GM18507 (cell line): ENCODE results near the gene SERF2.
"Not testable (repeated sequence)": the region's sequence is repeated elsewhere in the genome, so short reads cannot be mapped to it uniquely, and the experiment has no call there.

ENCODE experiments used
- DNase-seq: peaks from one replicate; pipeline ENCODE4 v3.0.0; 2011; ENCODE audit warnings: low read depth; ENCODE audit not compliant: insufficient read length; ENCODE audit errors: extremely low spot score
- FAIRE-seq: peaks from 2 replicates; lab custom pipeline; 2011; peaks lifted over from hg19 to GRCh38; lab: Jason Lieb, UNC

The SERF2 gene

DNA sequence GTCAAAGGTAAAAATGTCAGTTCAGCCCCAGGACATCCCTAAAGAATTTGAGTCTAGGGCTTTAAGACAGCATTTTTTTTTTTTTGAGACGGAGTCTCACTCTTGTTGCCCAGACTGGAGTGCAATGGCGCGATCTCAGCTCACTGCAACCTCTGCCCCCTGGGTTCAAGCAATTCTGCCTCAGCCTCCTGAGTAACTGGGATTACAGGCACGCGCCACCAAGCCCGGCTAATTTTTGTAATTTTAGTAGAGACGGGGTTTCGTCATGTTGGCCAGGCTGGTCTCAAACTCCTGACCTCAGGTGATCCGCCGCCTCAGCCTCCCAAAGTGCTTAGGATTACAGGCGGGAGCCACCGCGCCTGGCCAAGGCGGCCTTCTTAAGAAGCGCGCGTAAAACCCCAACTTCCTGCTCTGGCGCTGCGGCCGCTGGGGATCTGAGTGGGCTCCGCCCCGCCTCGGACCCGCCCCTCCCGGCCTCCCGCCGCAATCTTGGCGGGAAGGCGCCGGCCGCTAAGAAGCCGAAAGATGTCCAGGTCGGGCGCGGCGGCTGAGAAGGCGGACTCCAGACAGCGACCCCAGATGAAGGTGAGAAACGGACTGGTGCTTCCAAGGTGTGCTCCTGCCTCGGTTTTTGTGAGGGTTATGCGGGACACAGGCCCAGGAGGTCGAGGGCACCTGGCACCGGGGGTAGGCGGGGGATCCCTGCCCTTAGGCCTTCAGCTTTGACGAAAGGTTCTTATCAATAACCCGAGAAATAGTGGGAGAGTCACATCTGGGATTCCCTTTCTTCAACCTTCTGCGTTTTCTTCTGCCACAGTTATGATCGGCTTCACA is 34.6 kb downstream of the SERF2 start, which contains the start of gene WDR76:
Gene WDR76 (plus strand): TSS at position 495 of the 834 bp plus-strand sequence. CDS start 31 bp downstream, at position 526.
- DNase-seq: peak; percentile 71
- FAIRE-seq: peak; percentile 69

GRCh38 chr15:43828061-43828657 is 36.0 kb downstream of the SERF2 start:
- DNase-seq: no peak
- no peak for FAIRE-seq

DNA sequence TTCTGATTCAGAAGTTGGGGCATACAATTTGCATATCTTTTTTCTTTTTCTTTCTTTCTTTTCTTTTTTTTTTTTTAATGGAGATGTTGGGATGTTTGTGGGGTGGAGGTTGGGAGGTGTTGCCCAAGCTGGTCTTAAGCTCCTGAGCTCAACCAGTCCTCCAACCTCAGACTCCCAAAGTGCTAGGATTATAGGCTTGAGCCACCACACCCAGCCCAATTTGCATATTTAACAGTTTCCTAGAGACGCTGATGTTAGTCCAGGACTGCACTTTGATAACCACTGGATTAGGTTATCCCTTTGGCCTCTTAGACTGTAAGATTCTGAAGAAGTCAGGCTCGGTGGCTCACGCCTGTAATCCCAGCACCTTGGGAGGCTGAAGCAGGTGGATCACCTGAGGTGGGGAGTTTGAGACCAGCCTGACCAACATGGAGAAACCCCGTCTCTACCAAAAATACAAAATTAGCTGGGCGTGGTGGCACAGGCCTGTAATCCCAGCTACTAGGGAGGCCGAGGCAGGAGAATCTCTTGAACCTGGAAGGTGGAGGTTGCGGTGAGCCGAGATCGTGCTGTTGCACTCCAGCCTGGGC is 37.9 kb downstream of the SERF2 start:
- not testable (repeated sequence) for DNase-seq, FAIRE-seq

GRCh38 chr15:43830691-43831275 is 38.7 kb downstream of the SERF2 start:
- not testable (repeated sequence) for FAIRE-seq, DNase-seq

DNA sequence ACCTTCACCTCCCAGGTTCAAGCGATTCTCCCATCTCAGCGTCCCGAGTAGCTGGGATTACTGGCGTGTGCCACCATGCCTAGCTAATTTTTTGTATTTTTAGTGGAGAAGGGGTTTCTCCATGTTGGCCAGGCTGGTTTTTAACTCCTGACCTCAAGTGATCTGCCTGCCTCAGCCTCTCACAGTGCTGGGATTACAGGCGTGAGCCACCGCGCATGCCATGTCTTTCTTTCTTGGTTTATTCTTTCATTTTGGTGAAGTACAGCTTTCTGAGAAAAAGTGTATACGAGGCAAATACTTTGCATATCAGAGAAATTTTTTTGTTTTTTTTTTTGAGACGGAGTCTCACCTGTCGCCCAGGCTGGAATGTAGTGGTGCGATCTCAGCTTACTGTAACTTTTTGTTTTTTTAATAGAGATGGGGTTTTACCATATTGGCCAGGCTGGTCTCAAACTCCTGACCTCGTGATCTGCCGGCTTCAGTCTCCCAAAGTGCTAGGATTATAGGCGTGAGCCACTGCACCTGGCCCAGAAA is 39.5 kb downstream of the SERF2 start:
- DNase-seq, FAIRE-seq: not testable (repeated sequence)

DNA sequence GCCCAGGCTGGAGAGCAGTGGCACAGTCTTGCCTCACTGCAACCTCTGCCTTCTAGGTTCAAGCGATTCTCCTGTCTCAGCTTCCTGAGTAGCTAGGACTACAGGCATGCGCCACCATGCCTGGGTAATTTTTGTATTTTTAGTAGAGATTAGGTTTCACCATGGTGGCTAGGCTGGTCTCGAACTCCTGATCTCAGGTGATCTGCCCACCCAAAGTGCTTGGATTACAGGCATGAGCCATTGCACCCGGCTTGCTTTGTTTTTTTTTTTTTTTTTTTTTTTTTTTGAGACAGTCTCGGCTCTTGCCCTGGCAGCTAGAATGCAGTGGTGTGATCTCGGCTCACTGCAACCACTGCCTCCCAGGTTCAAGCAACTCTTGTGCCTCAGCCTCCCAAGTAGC is 40.4 kb downstream of the SERF2 start:
- not testable (repeated sequence) for DNase-seq, FAIRE-seq

DNA sequence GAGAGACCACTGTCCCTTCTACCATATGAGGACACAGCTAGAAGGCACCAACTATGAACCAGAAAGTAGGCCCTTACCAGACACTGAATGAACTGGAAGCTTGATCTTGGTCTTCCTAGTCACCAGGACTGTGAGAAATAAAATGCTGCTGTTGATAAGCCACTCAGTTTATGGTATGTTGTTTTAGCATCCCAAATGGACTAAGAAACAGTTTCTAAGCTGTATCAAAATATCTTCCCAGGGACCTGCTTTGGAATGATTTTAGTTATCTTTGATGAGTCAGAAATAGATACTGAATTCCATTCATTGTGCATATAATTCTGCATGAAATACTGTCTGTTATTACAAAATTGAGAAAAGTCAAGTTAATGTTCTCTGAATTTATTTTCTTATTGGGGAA is 53.3 kb downstream of the SERF2 start:
- DNase-seq (no peak), FAIRE-seq (no peak)
